H1 (cell line): Measurements from ENCODE around the gene TSHR. TPM values are rescaled to one million over a fixed set of nuclear protein-coding genes. Genes with fewer than 3 reads are reported as not detected.

Experiments
- CTCF ChIA-PET: fragments of 300-600 bp; sonication (Branson Sonifier 250); formaldehyde crosslinking; loops from one replicate; lab custom pipeline; 2021; ENCODE audit not compliant: partially characterized antibody; lab: Charles Lee
- POLR2A ChIA-PET: fragments of 300-600 bp; sonication (Branson Sonifier 250); formaldehyde crosslinking; loops from one replicate; lab custom pipeline; 2021; ENCODE audit warnings: inconsistent platforms; ENCODE audit not compliant: partially characterized antibody; lab: Charles Lee
- DNase-seq, 2 experiments: peaks; one replicate each; pipeline versions ENCODE4 v3.0.0 to v3.0.0-alpha.2; 2010 to 2022; ENCODE audit warnings: low spot score in 2 of 2, low read depth in 1 of 2, mixed read lengths in 1 of 2
- FAIRE-seq: peaks from 2 replicates; lab custom pipeline; 2011; peaks lifted over from hg19 to GRCh38; lab: Jason Lieb, UNC
- H2AFZ ChIP-seq: 2 replicates; pipeline ENCODE4 v1.8.1; 2012; ENCODE audit warnings: low read length, inconsistent platforms
- H2AK5ac ChIP-seq: 2 replicates; pipeline ENCODE4 v1.6.1; 2013; ENCODE audit warnings: low read depth, low read length
- H2BK120ac ChIP-seq: replicated peaks from 2 replicates; pipeline ENCODE3; 2013; ENCODE audit warnings: low read depth, low read length, inconsistent platforms
- H2BK12ac ChIP-seq: 2 replicates; pipeline ENCODE4 v1.6.1; 2013; ENCODE audit warnings: low read depth, low read length
- H2BK15ac ChIP-seq: 2 replicates; pipeline ENCODE4 v1.6.1; 2013; ENCODE audit warnings: low read length
- H2BK20ac ChIP-seq: 2 replicates; pipeline ENCODE4 v1.6.1; 2013; ENCODE audit warnings: low read length
- H2BK5ac ChIP-seq: 2 replicates; pipeline ENCODE4 v1.6.1; 2013; ENCODE audit warnings: low read depth, low read length
- H3K14ac ChIP-seq: 2 replicates; pipeline ENCODE4 v1.6.1; 2013; ENCODE audit warnings: inconsistent platforms; ENCODE audit not compliant: insufficient read length
- H3K18ac ChIP-seq: 2 replicates; pipeline ENCODE4 v1.6.1; 2013; ENCODE audit warnings: low read length; ENCODE audit errors: extremely low read depth
- H3K23ac ChIP-seq: 2 replicates; pipeline ENCODE4 v1.6.1; 2013; ENCODE audit warnings: inconsistent platforms; ENCODE audit not compliant: insufficient read length
- H3K23me2 ChIP-seq: 2 replicates; pipeline ENCODE4 v1.6.1; 2013; ENCODE audit warnings: low read depth, low read length
- H3K27ac ChIP-seq: 2 replicates; pipeline ENCODE4 v1.6.1; 2011; ENCODE audit warnings: low read depth, low read length, inconsistent platforms
- H3K27me3 ChIP-seq, 4 experiments: replicated peaks in 1 of 4; 1 replicate in 1 of 4; 2 replicates in 3 of 4; pipeline versions ENCODE4 v1.6.1 to v1.8.1; 2011 to 2013; ENCODE audit warnings: low read length in 3 of 4, mild to moderate bottlenecking in 3 of 4, inconsistent platforms in 2 of 4, mixed read lengths in 2 of 4, moderate library complexity in 1 of 4; ENCODE audit not compliant: control insufficient read depth in 3 of 4, insufficient read depth in 3 of 4; ENCODE audit errors: extremely low read depth in 1 of 4
- H3K36me3 ChIP-seq, 4 experiments: 2 replicates each; pipeline versions ENCODE4 v1.6.1 to v1.8.1; 2011 to 2013; ENCODE audit warnings: mild to moderate bottlenecking in 4 of 4, low read length in 3 of 4, moderate library complexity in 2 of 4, control low read depth in 1 of 4, inconsistent platforms in 1 of 4; ENCODE audit not compliant: insufficient read depth in 4 of 4, control insufficient read depth in 2 of 4
- H3K4ac ChIP-seq: replicated peaks from 2 replicates; pipeline ENCODE3; 2013; ENCODE audit warnings: low read length, low read depth, mixed read lengths, inconsistent platforms; ENCODE audit not compliant: insufficient read length
- H3K4me1 ChIP-seq, 4 experiments: replicated peaks in 1 of 4; 1 replicate in 1 of 4; 2 replicates in 3 of 4; pipeline versions ENCODE4 v1.6.1 to v1.8.1; 2011 to 2013; ENCODE audit warnings: low read length in 3 of 4, inconsistent platforms in 2 of 4, mixed read lengths in 1 of 4; ENCODE audit not compliant: insufficient read depth in 4 of 4, control insufficient read depth in 3 of 4
- H3K4me2 ChIP-seq, 2 experiments: 2 replicates each; pipeline versions ENCODE4 v1.6.1 to v1.8.1; 2011 to 2013; ENCODE audit warnings: low read depth in 2 of 2, low read length in 2 of 2, control low read depth in 1 of 2, inconsistent platforms in 1 of 2, mild to moderate bottlenecking in 1 of 2; ENCODE audit not compliant: insufficient read depth in 1 of 2
- H3K4me3 ChIP-seq, 4 experiments: fragments of 200-600, 300-600 bp in 1 of 4; sonication (generic), shearing (Covaris generic), sonication (Bioruptor Twin) in 1 of 4; 2 replicates each; pipeline versions ENCODE4 v1.5.1 to v1.8.1; 2011 to 2016; ENCODE audit warnings: low read length in 4 of 4, low read depth in 3 of 4, control low read depth in 2 of 4, inconsistent platforms in 2 of 4, mild to moderate bottlenecking in 2 of 4, mixed read lengths in 1 of 4, moderate library complexity in 1 of 4; ENCODE audit not compliant: insufficient read depth in 2 of 4; ENCODE audit errors: extremely low read depth in 1 of 4
- H3K56ac ChIP-seq: replicated peaks from 2 replicates; pipeline ENCODE3; 2013; ENCODE audit warnings: low read depth, mild to moderate bottlenecking, mixed read lengths, low read length, inconsistent platforms; ENCODE audit not compliant: insufficient read length
- H3K79me1 ChIP-seq: 2 replicates; pipeline ENCODE4 v1.6.1; 2013; ENCODE audit warnings: low read depth, low read length, control low read depth
- H3K79me2 ChIP-seq, 2 experiments: 2 replicates each; pipeline versions ENCODE4 v1.6.1 to v1.8.1; 2012 to 2013; ENCODE audit warnings: low read length in 2 of 2, mild to moderate bottlenecking in 2 of 2, inconsistent platforms in 1 of 2; ENCODE audit not compliant: insufficient read depth in 2 of 2, control insufficient read depth in 1 of 2
- H3K9ac ChIP-seq, 4 experiments: replicated peaks in 1 of 4; 1 replicate in 1 of 4; 2 replicates in 3 of 4; pipeline versions ENCODE4 v1.6.1 to v1.8.1; 2011 to 2013; ENCODE audit warnings: low read depth in 3 of 4, low read length in 3 of 4, control low read depth in 2 of 4, mild to moderate bottlenecking in 2 of 4, moderate library complexity in 2 of 4, inconsistent platforms in 1 of 4; ENCODE audit errors: extremely low read depth in 1 of 4
- H3K9me3 ChIP-seq, 2 experiments: 2 replicates each; pipeline versions ENCODE4 v1.6.1 to v1.8.1; 2012 to 2013; ENCODE audit warnings: mild to moderate bottlenecking in 2 of 2, moderate library complexity in 2 of 2, control low read depth in 1 of 2, inconsistent platforms in 1 of 2, low read depth in 1 of 2, low read length in 1 of 2, mixed read lengths in 1 of 2; ENCODE audit not compliant: insufficient read depth in 2 of 2
- H4K20me1 ChIP-seq, 2 experiments: replicated peaks in 1 of 2; 2 replicates each; pipeline versions ENCODE3 to v1.8.1; 2011 to 2013; ENCODE audit warnings: inconsistent platforms in 2 of 2, low read length in 2 of 2, mild to moderate bottlenecking in 1 of 2; ENCODE audit not compliant: insufficient read depth in 2 of 2, control insufficient read depth in 1 of 2
- H4K5ac ChIP-seq: 2 replicates; pipeline ENCODE4 v1.6.1; 2013; ENCODE audit warnings: low read length, low read depth, mixed read lengths, inconsistent platforms; ENCODE audit not compliant: insufficient read length
- H4K8ac ChIP-seq: 2 replicates; pipeline ENCODE4 v1.8.0; 2013; ENCODE audit warnings: mild to moderate bottlenecking, moderate library complexity, low read length, inconsistent platforms; ENCODE audit not compliant: insufficient read depth; ENCODE audit errors: extremely low read depth
- H4K91ac ChIP-seq: replicated peaks from 2 replicates; pipeline ENCODE3; 2013; ENCODE audit warnings: low read length, mixed read lengths, inconsistent platforms; ENCODE audit not compliant: insufficient read length
- ATF3 ChIP-seq: IDR thresholded peaks from 2 replicates; pipeline ENCODE4 v1.6.1; 2011; ENCODE audit warnings: low read depth, mild to moderate bottlenecking, low read length; ENCODE audit not compliant: insufficient read depth
- CBX8 ChIP-seq: fragments of 300-800, 300-1000 bp; sonication (generic); IDR thresholded peaks from 2 replicates; pipeline ENCODE4 v1.7.1; 2016; ENCODE audit warnings: low read depth, low read length, borderline replicate concordance
- CHD1 ChIP-seq: IDR thresholded peaks from 2 replicates; pipeline ENCODE4 v1.6.1; 2012; ENCODE audit warnings: low read depth, low read length, improper control_type of control experiment
- CTBP2 ChIP-seq: IDR thresholded peaks from 2 replicates; pipeline ENCODE4 v1.7.0; 2011; ENCODE audit warnings: borderline replicate concordance, mild to moderate bottlenecking, moderate library complexity, mixed read lengths, low read length; ENCODE audit not compliant: insufficient read depth, insufficient read length
- KDM4A ChIP-seq: IDR thresholded peaks from one replicate; pipeline ENCODE4 v1.7.1; 2012; ENCODE audit warnings: low read depth, mild to moderate bottlenecking, moderate library complexity, low read length, inconsistent platforms; ENCODE audit not compliant: severe bottlenecking
- SP1 ChIP-seq: IDR thresholded peaks from 2 replicates; pipeline ENCODE4 v1.6.1; 2011; ENCODE audit warnings: low read depth, low read length
- YY1 ChIP-seq: IDR thresholded peaks from 2 replicates; pipeline ENCODE4 v1.6.1; 2011; ENCODE audit warnings: low read depth, mild to moderate bottlenecking, low read length
- WGBS, 2 experiments: shearing (Covaris generic) in 1 of 2; methylation state at CpG; one replicate each; pipeline versions ENCODE4 v1.1.6 to v1.1.7; 2013 to 2015; ENCODE audit warnings: low lambda C conversion rate in 2 of 2, mixed read lengths in 2 of 2, inconsistent platforms in 1 of 2, low coverage in 1 of 2, missing lambda C conversion rate in 1 of 2; ENCODE audit not compliant: insufficient replicate concordance in 2 of 2, insufficient coverage in 1 of 2, insufficient read length in 1 of 2; ENCODE audit errors: extremely low coverage in 1 of 2, missing lambda C conversion rate in 1 of 2; 5-methylcytosine and 5-hydroxymethylcytosine counted together
- polyA plus RNA-seq, 7 experiments: library from polyadenylated mRNA; depleted of rRNA in 3 of 7; stranded (reverse) in 5 of 7; unstranded in 2 of 7; fragments of >200 nt in 5 of 7; fragments of 200-250 nt in 2 of 7; gene quantifications; 1 replicate in 5 of 7; 2 replicates in 1 of 7; 4 replicates in 1 of 7; pipeline versions ENCODE4 v1.2.1 to v1.2.3, GENCODE V29; 2011 to 2013; ENCODE audit warnings: missing spikeins in 2 of 7, mixed read lengths in 2 of 7
- total RNA-seq: library from RNA; stranded (reverse); fragmentation: NEBNext Ultra II Directional; extraction: Animal tissue kit (Norgen Biotek cat#: 25700); gene quantifications from 2 replicates; pipeline ENCODE4 v1.2.1, GENCODE V29; 2021

Gene TSHR
- total and polyA plus RNA-seq, 2 of the 8 experiments (the other 6 are each of a cell fraction or from before 2014, with no cell fraction given), result 0.27 TPM; not detected in 1

GRCh38 chr14:81067156-81067555 is 111.7 kb downstream of the TSHR start:
- CTCF ChIA-PET, result interaction anchor here (0.6 to 1.0 kb wide), 2 partner anchors 94 to 439 kb away, joined by 3 read pairs; no protein-coding TSS in a partner anchor

More at GRCh38 chr14:81067156-81067555, 111.7 kb downstream of the TSHR start:
- H3K4ac ChIP-seq, result no peak overlapping the region
- H3K18ac ChIP-seq, result no peak overlapping the region
- no peaks in the 10 kb centered on the region for H4K20me1 ChIP-seq
- no peak overlapping the region for H2AK5ac ChIP-seq
- H3K4me2 ChIP-seq, result no peak overlapping the region
- H2BK120ac ChIP-seq, result no peak overlapping the region
- no peaks in the 10 kb centered on the region for H3K36me3 ChIP-seq
- H4K91ac ChIP-seq, result no peak overlapping the region
- H3K56ac ChIP-seq, result no peak overlapping the region
- H3K23me2 ChIP-seq, result no peaks in the 10 kb centered on the region; the same call in 1 of the 2 replicates
- H3K23ac ChIP-seq, result no peak overlapping the region
- no peak overlapping the region for H4K5ac ChIP-seq
- TF ChIP-seq ATF3 (no peak), KDM4A (no peak), YY1 (no peak), CHD1 (no peak), CBX8 (no peak), CTBP2 (no peak), SP1 (no peak)
- no peak overlapping the region for H2BK20ac ChIP-seq
- H2BK12ac ChIP-seq, result no peak overlapping the region
- H3K4me1 ChIP-seq, result no peaks in the 10 kb centered on the region
- H3K4me3 ChIP-seq, result no peak overlapping the region
- H3K14ac ChIP-seq, result no peak overlapping the region
- 93% methylated on average over 2 of the region's 2 CpGs; no CpG with 5 or more reads in 1 of the 2 experiments for WGBS, 2 experiments
- H2AFZ ChIP-seq, result no peak overlapping the region
- H3K27ac ChIP-seq, result no peak overlapping the region
- no peaks in the 10 kb centered on the region for H3K27me3 ChIP-seq
- POLR2A ChIA-PET, result no interaction called here
- H2BK5ac ChIP-seq, result no peak overlapping the region
- H3K9me3 ChIP-seq, result no peaks in the 10 kb centered on the region; a peak in 1 of 4 replicates
- H3K79me2 ChIP-seq, result no peaks in the 10 kb centered on the region
- no peak overlapping the region for H2BK15ac ChIP-seq
- DNase-seq, result no peak
- no peak for FAIRE-seq
- H3K79me1 ChIP-seq, result no peaks in the 10 kb centered on the region
- no peak overlapping the region for H4K8ac ChIP-seq
- no peak overlapping the region for H3K9ac ChIP-seq
